BJ (cell line): ENCODE results near the gene BRINP3. TPM values are rescaled to one million over a fixed set of nuclear protein-coding genes. Genes with fewer than 3 reads are reported as not detected.

Source experiments
- CTCF ChIA-PET: fragments of 350-600 bp; formaldehyde crosslinking; extraction: SDS; loops from one replicate; lab custom pipeline; 2021; ENCODE audit warnings: antibody characterized with exemption, inconsistent platforms; lab: Yijun Ruan, JAX
- POLR2A ChIA-PET: fragments of 300-600 bp; sonication (Branson Sonifier 250); formaldehyde crosslinking; extraction: SDS; loops from one replicate; lab custom pipeline; 2021; ENCODE audit warnings: antibody characterized with exemption; lab: Charles Lee
- DNase-seq: peaks from one replicate; pipeline ENCODE4 v3.0.0-alpha.2; 2011; ENCODE audit warnings: low read depth
- H3K27me3 ChIP-seq: 2 replicates; pipeline ENCODE4 v1.6.0; 2011; ENCODE audit warnings: low read length; ENCODE audit not compliant: control insufficient read depth, insufficient read depth
- H3K36me3 ChIP-seq: 2 replicates; pipeline ENCODE4 v1.5.1; 2011; ENCODE audit warnings: low read length; ENCODE audit not compliant: control insufficient read depth, insufficient read depth
- H3K4me3 ChIP-seq: 2 replicates; pipeline ENCODE4 v1.5.1; 2011; ENCODE audit warnings: low read depth, mild to moderate bottlenecking, control low read depth, low read length
- CTCF ChIP-seq: IDR thresholded peaks from 2 replicates; pipeline ENCODE4 v1.5.1; 2011; ENCODE audit warnings: low read depth, mild to moderate bottlenecking, control low read depth, inconsistent platforms, low read length, moderate library complexity; ENCODE audit not compliant: insufficient read depth
- polyA plus RNA-seq: library from polyadenylated mRNA; depleted of rRNA; stranded (reverse); fragments of >200 nt; gene quantifications from 2 replicates; pipeline ENCODE4 v1.2.3, GENCODE V29; 2011

The BRINP3 gene
- polyA plus RNA-seq, 1 experiment = not detected

GRCh38 chr1:190403402-190403801 is 74.3 kb downstream of the BRINP3 start:
- POLR2A ChIA-PET = no interaction called here
- CTCF ChIA-PET = no interaction called here
- no peak for TF ChIP-seq CTCF
- no peak for DNase-seq
- Histone ChIP-seq H3K36me3 (no peaks in the 10 kb centered on the region), H3K4me3 (no peak overlapping the region), H3K27me3 (no peaks in the 10 kb centered on the region)

- H3K36me3 ChIP-seq = no peaks in the 10 kb centered on the region
- no peak overlapping the region for H3K4me3 ChIP-seq
- CTCF ChIA-PET = no interaction called here
- no peak for TF ChIP-seq CTCF
- POLR2A ChIA-PET = no interaction called here
- no peak for DNase-seq
- no peaks in the 10 kb centered on the region for H3K27me3 ChIP-seq
Observed at GRCh38 chr1:190399233-190399632, 78.4 kb downstream of the BRINP3 start.

- ChIA-PET POLR2A (no interaction called here), CTCF (interaction anchor here (0.6 kb wide), 1 partner anchor 127 kb away, joined by 3 read pairs; no protein-coding TSS in a partner anchor)
- no peaks in the 10 kb centered on the region for H3K27me3 ChIP-seq
- TF ChIP-seq CTCF = no peak
- no peaks in the 10 kb centered on the region for H3K36me3 ChIP-seq
- no peak overlapping the region for H3K4me3 ChIP-seq
- DNase-seq = no peak
Observed at GRCh38 chr1:190391582-190391981, 86.1 kb downstream of the BRINP3 start.

GRCh38 chr1:190377991-190378390 is 99.7 kb downstream of the BRINP3 start:
- no peak overlapping the region for H3K4me3 ChIP-seq
- ChIA-PET POLR2A (no interaction called here), CTCF (no interaction called here)
- H3K27me3 ChIP-seq = no peaks in the 10 kb centered on the region
- no peaks in the 10 kb centered on the region for H3K36me3 ChIP-seq
- no peak for TF ChIP-seq CTCF
- no peak for DNase-seq

- H3K27me3 ChIP-seq = no peaks in the 10 kb centered on the region
- CTCF ChIA-PET = no interaction called here
- no peak for TF ChIP-seq CTCF
- no peak for DNase-seq
- POLR2A ChIA-PET = no interaction called here
- no peaks in the 10 kb centered on the region for H3K36me3 ChIP-seq
- H3K4me3 ChIP-seq = no peak overlapping the region
Observed at GRCh38 chr1:190377294-190377693, 100.4 kb downstream of the BRINP3 start.
